Left ventricle myocardium inferior (tissue), 1 donor: Measurements from ENCODE around the gene XIRP2. TPM values are rescaled to one million over a fixed set of nuclear protein-coding genes. Genes with fewer than 3 reads are reported as not detected.

Experiments
- DNase-seq: peaks from one replicate; pipeline ENCODE4 v3.0.0-alpha.2; 2020
- H3K27ac ChIP-seq: fragments of 200-600 bp; replicated peaks from 2 replicates; pipeline ENCODE4 v1.8.0; 2021
- H3K27me3 ChIP-seq: fragments of 200-600 bp; 2 replicates; pipeline ENCODE4 v1.8.0; 2021; ENCODE audit warnings: low read depth
- H3K36me3 ChIP-seq: fragments of 200-600 bp; 2 replicates; pipeline ENCODE4 v1.8.0; 2021
- H3K4me1 ChIP-seq: fragments of 200-600 bp; 2 replicates; pipeline ENCODE4 v1.8.0; 2021
- H3K4me3 ChIP-seq: fragments of 200-600 bp; 2 replicates; pipeline ENCODE4 v1.8.0; 2021; ENCODE audit warnings: mild to moderate bottlenecking, moderate library complexity
- H3K9me3 ChIP-seq: fragments of 200-600 bp; replicated peaks from 2 replicates; pipeline ENCODE4 v1.8.0; 2021
- intact Hi-C: fragments of 100-400 bp; cut with micrococcal nuclease; formaldehyde crosslinking; loops from one replicate; pipeline ENCODE4 v1.11.0; 2022
- total RNA-seq: library from RNA; stranded (reverse); fragmentation: NEBNext Ultra II Directional; extraction: Animal tissue kit (Norgen Biotek cat#: 25700); gene quantifications from one replicate; pipeline ENCODE4 v1.2.1, GENCODE V29; 2021
- TF ChIP-seq, protein P1 (sequence below): fragments of 200-600 bp; IDR thresholded peaks from 2 replicates; pipeline ENCODE4 v1.8.0; 2021; ENCODE audit warnings: antibody characterized with exemption, mild to moderate bottlenecking, borderline replicate concordance
- donor health status: DM: no; HTN: yes; CAD: no; lungs with severe emphysema.

The XIRP2 gene
- total RNA-seq, 1 donor from 2014 or later, result 364 TPM

DNA sequence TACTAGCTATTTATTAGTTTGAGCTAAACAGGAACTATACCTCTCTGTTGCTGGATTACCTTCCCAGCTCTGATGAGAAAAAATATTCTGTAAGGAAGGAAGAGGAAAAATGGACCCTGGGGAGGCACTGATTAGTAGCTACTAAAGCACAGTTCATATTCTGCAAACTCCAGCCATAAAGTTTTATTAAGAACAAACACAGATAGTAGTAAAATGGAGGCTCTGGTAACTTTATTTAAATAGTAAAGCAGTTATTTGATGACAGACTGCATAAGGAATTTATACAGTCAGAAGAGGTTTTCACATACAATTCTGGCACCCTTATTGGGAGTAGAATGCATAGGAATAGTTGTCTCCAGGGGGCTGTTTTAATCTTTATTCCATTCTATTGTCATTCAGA, 84.1 kb downstream of the XIRP2 start:
- Histone ChIP-seq H3K4me1 (no peaks in the 10 kb centered on the region), H3K27ac (no peak overlapping the region), H3K36me3 (no peaks in the 10 kb centered on the region), H3K9me3 (no peaks in the 10 kb centered on the region), H3K27me3 (no peaks in the 10 kb centered on the region), H3K4me3 (no peak overlapping the region)
- intact Hi-C loops, result no loop called here
- TF ChIP-seq, protein P1, sequence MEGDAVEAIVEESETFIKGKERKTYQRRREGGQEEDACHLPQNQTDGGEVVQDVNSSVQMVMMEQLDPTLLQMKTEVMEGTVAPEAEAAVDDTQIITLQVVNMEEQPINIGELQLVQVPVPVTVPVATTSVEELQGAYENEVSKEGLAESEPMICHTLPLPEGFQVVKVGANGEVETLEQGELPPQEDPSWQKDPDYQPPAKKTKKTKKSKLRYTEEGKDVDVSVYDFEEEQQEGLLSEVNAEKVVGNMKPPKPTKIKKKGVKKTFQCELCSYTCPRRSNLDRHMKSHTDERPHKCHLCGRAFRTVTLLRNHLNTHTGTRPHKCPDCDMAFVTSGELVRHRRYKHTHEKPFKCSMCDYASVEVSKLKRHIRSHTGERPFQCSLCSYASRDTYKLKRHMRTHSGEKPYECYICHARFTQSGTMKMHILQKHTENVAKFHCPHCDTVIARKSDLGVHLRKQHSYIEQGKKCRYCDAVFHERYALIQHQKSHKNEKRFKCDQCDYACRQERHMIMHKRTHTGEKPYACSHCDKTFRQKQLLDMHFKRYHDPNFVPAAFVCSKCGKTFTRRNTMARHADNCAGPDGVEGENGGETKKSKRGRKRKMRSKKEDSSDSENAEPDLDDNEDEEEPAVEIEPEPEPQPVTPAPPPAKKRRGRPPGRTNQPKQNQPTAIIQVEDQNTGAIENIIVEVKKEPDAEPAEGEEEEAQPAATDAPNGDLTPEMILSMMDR, result no peak
- no peak for DNase-seq

DNA sequence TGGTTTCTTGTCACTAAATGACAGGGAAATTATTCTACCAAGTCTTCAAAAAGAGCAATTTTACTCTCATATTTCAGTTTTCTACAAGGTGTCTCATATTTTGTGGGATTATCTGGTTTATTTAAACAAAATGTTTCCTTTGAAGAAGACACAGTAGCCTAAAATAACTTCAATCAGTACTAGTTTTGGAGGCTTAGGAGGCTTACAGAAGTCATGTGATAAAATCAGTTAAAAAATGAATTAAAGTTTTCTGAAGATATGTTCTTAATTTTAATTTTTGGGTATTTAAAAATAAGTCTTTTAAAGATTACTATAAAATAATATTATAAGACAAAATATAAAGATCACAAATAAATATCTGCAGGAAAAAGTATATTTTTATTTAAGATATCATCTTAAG, 95.9 kb downstream of the XIRP2 start:
- no peaks in the 10 kb centered on the region for H3K4me1 ChIP-seq
- no peaks in the 10 kb centered on the region for H3K27me3 ChIP-seq
- H3K27ac ChIP-seq, result no peak overlapping the region
- no peak for DNase-seq
- intact Hi-C loops, result no loop called here
- TF ChIP-seq, protein P1, result no peak
- H3K4me3 ChIP-seq, result no peak overlapping the region
- H3K36me3 ChIP-seq, result no peaks in the 10 kb centered on the region
- peaks cover 28% of the 10 kb centered on the region for H3K9me3 ChIP-seq

DNA sequence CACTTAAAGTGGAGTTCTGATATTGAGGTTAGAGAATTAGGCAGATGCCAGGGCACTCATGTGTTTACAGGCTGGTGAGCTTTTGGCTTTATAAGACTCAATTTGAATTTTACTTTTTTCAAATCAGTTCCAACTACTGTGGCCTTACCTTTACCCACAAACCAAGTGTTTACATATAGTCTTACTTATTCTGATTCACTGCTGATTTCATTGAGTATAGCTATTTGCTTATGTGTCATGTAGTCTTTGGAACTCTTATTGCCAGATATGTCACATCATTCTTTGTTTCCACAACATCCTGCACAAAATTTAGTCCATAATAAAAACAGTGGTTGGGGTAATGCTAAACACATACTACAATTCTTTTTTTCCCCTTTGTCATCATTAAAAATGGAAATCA, 96.5 kb downstream of the XIRP2 start:
- H3K4me1 ChIP-seq, result no peaks in the 10 kb centered on the region
- H3K27ac ChIP-seq, result no peak overlapping the region
- TF ChIP-seq, protein P1, result no peak
- no peak overlapping the region for H3K4me3 ChIP-seq
- H3K27me3 ChIP-seq, result no peaks in the 10 kb centered on the region
- no peak for DNase-seq
- no peaks in the 10 kb centered on the region for H3K36me3 ChIP-seq
- H3K9me3 ChIP-seq, result peaks cover 22% of the 10 kb centered on the region
- intact Hi-C loops, result no loop called here

DNA sequence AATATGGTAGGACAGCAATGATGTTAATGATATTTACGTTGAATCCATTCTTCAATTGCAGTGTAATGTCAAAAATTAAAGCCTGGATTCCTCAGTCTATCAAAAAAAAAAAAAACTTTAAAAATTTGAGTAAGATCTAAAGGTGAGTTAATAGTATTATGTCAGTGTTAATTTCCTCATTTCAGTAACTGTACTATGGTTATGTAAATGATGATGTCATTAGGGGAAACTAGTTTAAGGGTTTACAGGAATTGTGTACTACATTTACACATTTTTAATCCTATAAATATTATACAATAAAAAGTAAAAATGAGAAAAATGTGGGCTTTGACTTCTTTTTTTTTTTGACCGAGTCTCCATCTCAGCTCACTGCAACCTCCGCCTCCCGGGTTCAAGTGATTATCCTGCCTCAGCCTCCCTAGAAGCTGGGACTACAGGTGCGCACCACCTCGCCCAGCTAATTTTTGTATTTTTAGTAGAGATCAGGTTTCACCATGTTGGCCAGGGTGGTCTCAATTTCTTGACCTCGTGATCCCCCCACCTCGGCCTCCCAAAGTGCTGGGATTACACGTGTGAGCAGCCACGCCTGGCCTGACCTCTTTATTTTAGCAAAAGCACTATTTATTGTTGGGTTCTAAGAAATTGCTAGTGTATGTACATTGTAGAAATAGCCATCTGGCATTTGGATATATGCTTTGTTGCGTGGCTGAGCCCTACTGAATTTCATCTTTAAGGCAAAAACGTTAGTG, 106.5 kb downstream of the XIRP2 start:
- TF ChIP-seq, protein P1, result no peak
- H3K27ac ChIP-seq, result no peak overlapping the region
- H3K36me3 ChIP-seq, result no peaks in the 10 kb centered on the region
- no peaks in the 10 kb centered on the region for H3K9me3 ChIP-seq
- H3K4me3 ChIP-seq, result no peak overlapping the region
- H3K4me1 ChIP-seq, result no peaks in the 10 kb centered on the region
- DNase-seq, result no peak
- intact Hi-C loops, result no loop called here
- H3K27me3 ChIP-seq, result no peaks in the 10 kb centered on the region

DNA sequence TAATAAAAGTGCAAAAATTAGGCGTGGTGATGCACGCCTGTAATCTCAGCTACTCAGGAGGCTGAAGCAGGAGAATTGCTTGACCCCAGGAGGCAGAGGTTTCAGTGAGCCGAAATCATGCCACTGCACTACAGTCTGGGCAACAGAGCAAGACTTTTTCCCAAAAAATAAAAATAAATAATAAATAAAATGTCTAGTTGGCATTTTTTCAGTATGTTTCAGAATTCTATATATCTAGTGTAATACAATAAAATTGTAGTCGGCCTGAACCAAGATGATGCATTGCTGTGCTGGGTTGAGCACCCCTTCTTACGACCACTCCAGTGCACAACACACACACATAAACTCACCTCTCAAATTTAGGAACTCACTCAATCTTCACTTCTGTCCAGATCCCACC, 108.2 kb downstream of the XIRP2 start:
- no peaks in the 10 kb centered on the region for H3K27me3 ChIP-seq
- no peaks in the 10 kb centered on the region for H3K4me1 ChIP-seq
- H3K36me3 ChIP-seq, result no peaks in the 10 kb centered on the region
- no peak for DNase-seq
- no peaks in the 10 kb centered on the region for H3K9me3 ChIP-seq
- TF ChIP-seq, protein P1, result no peak
- no peak overlapping the region for H3K27ac ChIP-seq
- intact Hi-C loops, result no loop called here
- no peak overlapping the region for H3K4me3 ChIP-seq
